GM06990 (cell line): ENCODE measurements around the gene COMP.

Source experiments
- DNase-seq: peaks from one replicate; pipeline ENCODE4 v3.0.0-alpha.2; 2011; ENCODE audit not compliant: insufficient read length; ENCODE audit errors: extremely low read depth
- H3K27me3 ChIP-seq: replicated peaks from 2 replicates; pipeline ENCODE4 v1.6.0; 2011; ENCODE audit warnings: low read length; ENCODE audit not compliant: control insufficient read depth, insufficient read depth
- H3K36me3 ChIP-seq: 2 replicates; pipeline ENCODE4 v1.5.1; 2011; ENCODE audit warnings: low read length; ENCODE audit not compliant: control insufficient read depth, insufficient read depth
- H3K4me3 ChIP-seq: replicated peaks from 2 replicates; pipeline ENCODE4 v1.5.1; 2011; ENCODE audit warnings: low read depth, mild to moderate bottlenecking, control low read depth, low read length
- TF ChIP-seq, protein P1 (sequence below): IDR thresholded peaks from 2 replicates; pipeline ENCODE4 v1.5.1; 2011; ENCODE audit warnings: low read length, control low read depth, mild to moderate bottlenecking, inconsistent platforms; ENCODE audit not compliant: insufficient read depth, poor library complexity, severe bottlenecking

Gene COMP

DNA sequence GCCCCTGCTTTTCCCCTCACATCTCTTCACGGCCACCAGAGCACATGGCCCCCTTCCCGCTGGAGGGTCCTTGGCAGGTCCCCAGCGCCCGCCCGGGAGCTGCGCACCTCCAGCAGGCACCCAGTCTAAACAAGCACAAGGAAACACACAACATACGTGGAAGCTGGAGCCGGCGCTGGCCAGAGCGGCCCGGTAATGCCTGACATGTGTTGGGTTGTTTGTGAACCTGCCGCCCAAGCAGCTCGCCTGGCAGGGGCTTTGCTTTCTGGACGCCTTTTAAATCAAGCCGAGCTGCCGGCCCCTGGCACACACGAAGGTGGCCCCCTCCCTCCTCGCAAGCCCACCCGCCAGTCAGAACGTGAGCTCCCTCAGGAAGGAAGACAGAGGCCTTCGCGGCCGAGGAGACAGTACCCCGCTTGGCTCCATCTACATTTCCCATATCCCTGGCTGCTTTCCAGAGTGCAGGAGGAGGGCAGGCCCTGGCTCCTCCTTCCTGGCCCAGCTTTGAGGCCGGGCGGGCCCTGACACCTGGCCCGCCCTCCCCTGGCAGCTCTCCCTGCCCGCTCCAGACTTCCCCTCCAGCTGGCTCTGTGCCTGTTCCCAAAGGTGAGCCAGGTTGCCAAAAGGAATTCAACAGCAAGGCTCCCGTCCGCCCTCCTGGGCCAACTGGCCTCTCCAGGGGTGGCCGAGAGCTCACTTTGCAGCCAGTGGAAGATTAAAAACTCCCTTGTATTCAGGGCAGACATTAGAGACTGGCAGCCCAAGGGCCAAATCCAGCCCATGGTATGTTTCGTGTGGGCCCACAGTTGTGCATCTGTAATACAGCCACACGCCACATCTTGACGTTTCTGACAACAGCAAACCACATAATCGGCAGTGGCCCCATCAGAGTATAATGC, 28.7 kb downstream of the COMP start:
- TF ChIP-seq, protein P1, sequence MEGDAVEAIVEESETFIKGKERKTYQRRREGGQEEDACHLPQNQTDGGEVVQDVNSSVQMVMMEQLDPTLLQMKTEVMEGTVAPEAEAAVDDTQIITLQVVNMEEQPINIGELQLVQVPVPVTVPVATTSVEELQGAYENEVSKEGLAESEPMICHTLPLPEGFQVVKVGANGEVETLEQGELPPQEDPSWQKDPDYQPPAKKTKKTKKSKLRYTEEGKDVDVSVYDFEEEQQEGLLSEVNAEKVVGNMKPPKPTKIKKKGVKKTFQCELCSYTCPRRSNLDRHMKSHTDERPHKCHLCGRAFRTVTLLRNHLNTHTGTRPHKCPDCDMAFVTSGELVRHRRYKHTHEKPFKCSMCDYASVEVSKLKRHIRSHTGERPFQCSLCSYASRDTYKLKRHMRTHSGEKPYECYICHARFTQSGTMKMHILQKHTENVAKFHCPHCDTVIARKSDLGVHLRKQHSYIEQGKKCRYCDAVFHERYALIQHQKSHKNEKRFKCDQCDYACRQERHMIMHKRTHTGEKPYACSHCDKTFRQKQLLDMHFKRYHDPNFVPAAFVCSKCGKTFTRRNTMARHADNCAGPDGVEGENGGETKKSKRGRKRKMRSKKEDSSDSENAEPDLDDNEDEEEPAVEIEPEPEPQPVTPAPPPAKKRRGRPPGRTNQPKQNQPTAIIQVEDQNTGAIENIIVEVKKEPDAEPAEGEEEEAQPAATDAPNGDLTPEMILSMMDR: no peak
- Histone ChIP-seq H3K36me3 (no peaks in the 10 kb centered on the region), H3K27me3 (no peaks in the 10 kb centered on the region), H3K4me3 (no peak overlapping the region)
- no peak for DNase-seq

DNA sequence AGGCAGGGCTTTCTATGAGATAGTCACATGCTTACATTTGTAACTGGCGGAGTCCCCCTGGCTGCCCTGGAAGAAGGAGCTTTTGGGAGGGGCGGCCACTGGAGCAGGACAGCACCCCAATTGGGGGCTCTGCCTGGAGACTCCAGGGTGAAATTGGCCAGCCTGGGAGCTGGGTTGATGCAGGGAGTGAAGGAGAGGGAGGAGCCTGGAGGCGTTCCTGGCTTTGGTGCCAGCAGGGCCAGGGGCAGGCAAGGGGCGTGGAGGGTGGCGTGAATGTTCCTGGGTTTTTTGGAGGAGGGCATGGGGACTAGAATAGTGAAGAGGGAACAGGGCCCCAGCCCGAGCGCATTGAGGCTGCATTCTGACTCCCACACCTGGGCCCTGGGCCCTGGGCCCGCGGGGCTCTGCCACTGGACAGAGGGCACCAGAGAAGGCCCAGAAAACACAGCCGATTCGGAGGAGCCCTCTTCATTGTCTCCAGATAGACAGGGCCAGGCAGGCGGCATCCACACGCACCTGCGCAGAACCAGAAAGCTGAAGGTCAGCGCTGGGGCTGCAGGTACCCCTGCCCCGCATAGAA, 29.5 kb downstream of the COMP start:
- H3K27me3 ChIP-seq: no peaks in the 10 kb centered on the region
- H3K4me3 ChIP-seq: no peak overlapping the region
- TF ChIP-seq, protein P1: no peak
- no peak for DNase-seq
- H3K36me3 ChIP-seq: no peaks in the 10 kb centered on the region

DNA sequence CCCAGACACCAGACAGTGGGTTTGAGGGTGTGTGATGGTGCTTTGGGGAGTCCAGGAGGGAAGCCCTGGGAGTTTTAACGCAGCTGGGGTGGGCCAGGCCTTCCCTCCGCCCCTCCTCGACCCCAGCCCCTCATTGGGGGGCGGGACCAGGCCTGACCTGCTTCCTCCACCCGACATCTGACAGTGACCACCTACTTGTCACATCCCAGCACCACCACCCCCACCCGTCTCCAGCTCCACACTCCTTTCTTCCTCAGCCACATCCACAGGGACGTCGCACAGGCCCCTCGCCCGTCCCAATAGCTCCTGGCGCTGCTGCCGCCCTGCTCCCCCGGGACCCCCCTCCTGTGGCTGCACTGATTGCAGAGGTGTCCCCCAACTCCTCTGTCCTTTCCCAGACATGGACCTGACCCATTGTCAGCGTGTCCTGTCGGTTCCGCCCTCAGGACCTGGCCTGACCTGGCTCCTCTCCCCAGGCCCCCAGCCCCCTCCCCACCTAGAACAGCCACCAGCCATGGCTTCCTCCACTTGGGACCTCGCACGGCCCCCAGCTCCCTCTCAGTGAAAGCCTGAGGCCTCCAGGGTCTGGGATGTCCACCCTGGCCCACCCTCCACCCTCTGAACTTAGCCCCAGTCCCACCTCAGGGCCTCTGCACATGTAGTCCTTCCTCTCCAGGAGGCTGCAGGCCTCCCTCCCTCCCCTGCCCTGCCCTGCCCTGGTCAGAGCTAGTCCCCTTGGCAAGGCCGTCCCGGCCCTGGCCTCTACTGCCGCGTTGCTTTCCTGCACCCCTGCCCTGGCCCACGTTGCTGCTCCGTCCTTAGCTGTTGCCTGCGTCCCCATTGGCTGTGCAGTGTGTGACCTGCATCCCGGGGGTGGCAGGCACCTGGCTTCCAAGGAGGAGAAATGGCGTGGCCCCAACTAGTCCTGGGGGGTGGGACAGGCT, 30.4 kb downstream of the COMP start:
- no peak for DNase-seq
- H3K4me3 ChIP-seq: no peak overlapping the region
- H3K27me3 ChIP-seq: no peaks in the 10 kb centered on the region
- TF ChIP-seq, protein P1: no peak
- H3K36me3 ChIP-seq: no peaks in the 10 kb centered on the region

DNA sequence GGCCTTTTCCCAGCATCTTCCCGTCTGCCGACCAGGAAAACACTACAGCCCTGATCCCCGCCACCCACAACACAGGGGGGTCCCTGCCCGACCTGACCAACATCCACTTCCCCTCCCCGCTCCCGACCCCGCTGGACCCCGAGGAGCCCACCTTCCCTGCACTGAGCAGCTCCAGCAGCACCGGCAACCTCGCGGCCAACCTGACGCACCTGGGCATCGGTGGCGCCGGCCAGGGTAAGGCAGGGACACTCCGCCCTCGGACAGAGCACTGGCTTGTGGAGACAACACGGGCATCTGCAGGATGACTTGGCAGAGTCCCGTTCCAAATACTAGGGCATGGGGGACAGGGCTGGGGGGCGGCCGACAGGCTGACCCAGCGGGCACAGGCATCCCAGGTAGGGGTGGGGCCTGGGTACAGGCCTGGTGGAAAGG, 31.1 kb downstream of the COMP start:
- H3K4me3 ChIP-seq: no peak overlapping the region
- DNase-seq: no peak
- no peaks in the 10 kb centered on the region for H3K27me3 ChIP-seq
- TF ChIP-seq, protein P1: no peak
- H3K36me3 ChIP-seq: no peaks in the 10 kb centered on the region

DNA sequence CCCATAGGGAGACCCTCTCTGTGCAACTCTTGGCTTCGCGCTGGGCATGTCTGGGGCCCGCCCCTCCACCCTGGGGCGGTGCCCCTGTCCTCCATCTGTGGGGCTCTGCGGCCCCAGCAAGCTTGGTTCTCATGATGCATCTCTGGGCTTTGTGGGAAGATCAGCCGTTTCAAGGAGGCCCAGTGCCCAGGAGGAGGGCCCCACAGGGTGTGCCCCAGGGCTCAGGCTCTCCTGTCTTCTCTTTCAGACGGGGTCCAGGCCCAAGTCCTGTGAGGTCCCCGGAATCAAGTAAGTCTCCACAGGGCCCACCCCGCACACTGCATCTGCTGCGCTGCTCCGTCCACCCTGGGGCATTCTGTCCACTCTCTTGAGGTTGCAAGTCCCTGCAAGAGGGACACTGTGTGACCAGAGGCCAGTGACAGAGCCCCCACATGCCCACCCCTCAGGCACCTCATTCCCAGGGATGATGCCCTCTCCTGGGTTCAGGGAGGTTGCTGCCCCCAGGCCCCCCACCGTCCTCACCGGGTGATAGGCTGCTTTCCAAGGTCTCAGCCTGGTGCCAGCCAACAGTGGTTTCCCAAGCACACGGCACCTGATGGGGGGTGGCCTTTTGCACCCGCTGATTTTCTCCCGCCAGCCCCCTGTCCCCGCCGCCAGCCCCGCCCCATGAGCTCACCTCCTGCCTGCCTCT, 31.7 kb downstream of the COMP start:
- DNase-seq: no peak
- TF ChIP-seq, protein P1: no peak
- Histone ChIP-seq H3K36me3 (no peaks in the 10 kb centered on the region), H3K4me3 (no peak overlapping the region), H3K27me3 (no peaks in the 10 kb centered on the region)
